SK-N-SH (cell line): ENCODE results near the gene CDC42. TPM values are rescaled to one million over a fixed set of nuclear protein-coding genes. Genes with fewer than 3 reads are reported as not detected.

Experiments
- CTCF ChIA-PET: fragments of 300-600, 350-600 bp; formaldehyde crosslinking; extraction: SDS; loops from one replicate; lab custom pipeline; 2021; lab: Yijun Ruan, JAX
- POLR2A ChIA-PET: fragments of 350-600 bp; sonication (Branson Sonifier 250); formaldehyde crosslinking; extraction: SDS; loops from one replicate; lab custom pipeline; 2020; ENCODE audit warnings: antibody characterized with exemption, inconsistent platforms; lab: Yijun Ruan, JAX
- DNase-seq: peaks from one replicate; pipeline ENCODE4 v3.0.0; 2012
- H2AFZ ChIP-seq: fragments of 200-600 bp; sonication (generic); 2 replicates; pipeline ENCODE4 v1.8.1; 2016; ENCODE audit warnings: antibody characterized with exemption, mild to moderate bottlenecking, low read depth
- H3F3A ChIP-seq: fragments of 200-600 bp; sonication (generic); replicated peaks from 2 replicates; pipeline ENCODE3; 2016; ENCODE audit warnings: antibody characterized with exemption, mild to moderate bottlenecking; ENCODE audit not compliant: insufficient read depth
- H3K27ac ChIP-seq, 2 experiments: fragments of 200-500 bp in 1 of 2; fragments of 200-600 bp in 1 of 2; sonication (Bioruptor generic) in 1 of 2; sonication (generic), shearing (Covaris generic) in 1 of 2; 2 replicates each; pipeline versions ENCODE4 v1.5.1 to v1.6.1; 2014 to 2016; ENCODE audit warnings: low read depth in 2 of 2, inconsistent platforms in 1 of 2, low read length in 1 of 2, mild to moderate bottlenecking in 1 of 2, mixed read lengths in 1 of 2
- H3K27me3 ChIP-seq: fragments of 200-600 bp; sonication (generic), shearing (Covaris generic); 2 replicates; pipeline ENCODE4 v1.6.1; 2016; ENCODE audit warnings: mixed run types; ENCODE audit not compliant: insufficient read depth
- H3K36me3 ChIP-seq, 2 experiments: fragments of 200-500 bp in 1 of 2; fragments of 200-600 bp in 1 of 2; sonication (Bioruptor generic) in 1 of 2; sonication (generic) in 1 of 2; replicated peaks in 1 of 2; 2 replicates each; pipeline versions ENCODE3 to v1.5.1; 2014 to 2016; ENCODE audit warnings: low read length in 1 of 2, mild to moderate bottlenecking in 1 of 2; ENCODE audit not compliant: insufficient read depth in 2 of 2, control insufficient read depth in 1 of 2
- H3K4me1 ChIP-seq, 2 experiments: fragments of 200-500 bp in 1 of 2; fragments of 200-600 bp in 1 of 2; sonication (Bioruptor generic) in 1 of 2; sonication (generic), shearing (Covaris generic) in 1 of 2; 2 replicates each; pipeline versions ENCODE4 v1.5.1 to v1.6.1; 2014 to 2016; ENCODE audit warnings: low read depth in 1 of 2, low read length in 1 of 2, mixed run types in 1 of 2; ENCODE audit not compliant: insufficient read depth in 2 of 2, control insufficient read depth in 1 of 2
- H3K4me2 ChIP-seq: fragments of 200-600 bp; sonication (generic), shearing (Covaris generic); 2 replicates; pipeline ENCODE4 v1.6.1; 2017; ENCODE audit warnings: mixed run types
- H3K4me3 ChIP-seq, 2 experiments: fragments of 200-500 bp in 1 of 2; fragments of 200-600 bp in 1 of 2; sonication (Bioruptor generic) in 1 of 2; sonication (generic), shearing (Covaris generic) in 1 of 2; 2 replicates each; pipeline versions ENCODE4 v1.5.1 to v1.8.1; 2014 to 2016; ENCODE audit warnings: low read depth in 2 of 2, inconsistent platforms in 1 of 2, low read length in 1 of 2, mild to moderate bottlenecking in 1 of 2, mixed read lengths in 1 of 2, moderate library complexity in 1 of 2
- H3K79me2 ChIP-seq: fragments of 200-600 bp; sonication (generic); 2 replicates; pipeline ENCODE4 v1.8.1; 2017; ENCODE audit warnings: mild to moderate bottlenecking; ENCODE audit not compliant: insufficient read depth
- H3K9ac ChIP-seq: fragments of 200-600 bp; sonication (generic); 2 replicates; pipeline ENCODE4 v1.6.1; 2017; ENCODE audit warnings: mixed run types
- H3K9me2 ChIP-seq: fragments of 200-600 bp; sonication (generic); 2 replicates; pipeline ENCODE4 v1.6.1; 2017; ENCODE audit warnings: mixed run types
- H3K9me3 ChIP-seq: fragments of 200-600 bp; sonication (generic); 2 replicates; pipeline ENCODE4 v1.6.1; 2017; ENCODE audit warnings: mixed run types, mild to moderate bottlenecking, moderate library complexity
- H4K20me1 ChIP-seq: fragments of 200-600 bp; sonication (generic); 2 replicates; pipeline ENCODE4 v1.6.1; 2017; ENCODE audit warnings: mild to moderate bottlenecking, mixed run types; ENCODE audit not compliant: insufficient read depth
- ELF1 ChIP-seq: IDR thresholded peaks from 2 replicates; pipeline ENCODE4 v1.4.0; 2012
- EP300 ChIP-seq, 2 experiments: IDR thresholded peaks; 2 replicates each; pipeline versions ENCODE4 v1.4.0 to v1.6.1; 2012; ENCODE audit warnings: borderline replicate concordance in 1 of 2, low read depth in 1 of 2, low read length in 1 of 2
- EZH2phosphoT487 ChIP-seq: fragments of 200-600 bp; sonication (generic); IDR thresholded peaks from 2 replicates; pipeline ENCODE4 v1.6.1; 2017; ENCODE audit warnings: low read depth, mixed run types, mild to moderate bottlenecking, antibody characterized with exemption, moderate library complexity, borderline replicate concordance
- GATA2 ChIP-seq: sonication (generic); formaldehyde crosslinking; IDR thresholded peaks from 2 replicates; pipeline ENCODE4 v1.5.0; 2020; ENCODE audit warnings: mild to moderate bottlenecking, missing genetic modification reagents
- IRF3 ChIP-seq: fragments of 150-350 bp; IDR thresholded peaks from 2 replicates; pipeline ENCODE4 v1.6.1; 2016; ENCODE audit warnings: mild to moderate bottlenecking, low read depth, low read length
- NFIC ChIP-seq: IDR thresholded peaks from 2 replicates; pipeline ENCODE4 v1.4.0; 2012; ENCODE audit warnings: borderline replicate concordance
- RAD21 ChIP-seq: IDR thresholded peaks from 2 replicates; pipeline ENCODE4 v1.6.1; 2012; ENCODE audit warnings: mild to moderate bottlenecking, low read length
- RCOR1 ChIP-seq: fragments of 150-350 bp; IDR thresholded peaks from 2 replicates; pipeline ENCODE4 v1.6.1; 2017; ENCODE audit warnings: antibody characterized with exemption, low read length
- REST ChIP-seq: IDR thresholded peaks from 2 replicates; pipeline ENCODE4 v1.6.1; 2012; ENCODE audit warnings: mild to moderate bottlenecking, low read depth, low read length, moderate library complexity
- ZBTB33 ChIP-seq: IDR thresholded peaks from 2 replicates; pipeline ENCODE4 v1.4.0; 2012; ENCODE audit warnings: low read depth, borderline replicate concordance
- WGBS: methylation state at CpG from one replicate; pipeline ENCODE4 v1.1.6; 2017; ENCODE audit warnings: low lambda C conversion rate; 5-methylcytosine and 5-hydroxymethylcytosine counted together
- polyA plus RNA-seq, 3 experiments: library from polyadenylated mRNA; depleted of rRNA; stranded (reverse); fragments of >200 nt; gene quantifications; 2 replicates each; pipeline ENCODE4 v1.2.3, GENCODE V29; 2012

The CDC42 gene
- polyA plus RNA-seq, 1 of the 3 experiments (the other 2 are of a cell fraction), result 113 TPM

DNA sequence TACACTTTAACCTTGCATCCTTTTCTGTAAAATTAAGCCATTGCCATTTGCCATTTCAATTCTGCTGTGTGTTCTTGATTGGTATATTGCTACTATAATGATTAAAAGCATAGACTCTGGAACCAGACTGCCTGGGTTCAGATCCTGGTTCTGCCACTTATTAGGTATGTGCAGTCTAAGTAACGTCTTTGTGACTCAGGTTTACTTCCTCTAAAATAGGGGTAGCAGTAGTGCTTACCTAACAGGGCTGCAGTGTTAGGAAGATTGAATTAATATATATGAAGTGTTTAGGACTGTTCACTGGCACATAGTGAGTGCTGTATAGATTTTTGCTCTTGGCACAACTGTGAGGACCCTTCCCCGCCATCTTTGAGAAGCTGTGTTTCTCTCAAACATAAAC lies 4.4 kb downstream of the CDC42 start:
- no peak for TF ChIP-seq EZH2phosphoT487
- no peak for TF ChIP-seq RCOR1
- TF ChIP-seq ELF1, result no peak
- no peak for TF ChIP-seq EP300 (IDR thresholded peaks at IDR 0.05; ENCODE audit: borderline replicate concordance in 1 of 2, low read depth in 1 of 2, low read length in 1 of 2)
- no peak for TF ChIP-seq RAD21
- TF ChIP-seq IRF3, result no peak
- no peak for TF ChIP-seq NFIC
- no peak for TF ChIP-seq REST
- TF ChIP-seq GATA2 (CRISPR knock-in tag), result no peak
- no peak for TF ChIP-seq ZBTB33
- TF ChIP-seq, all 33 proteins: peak for 0
- POLR2A ChIA-PET, result no interaction called here

More for the DNA sequence above, 4.4 kb downstream of the CDC42 start:
- peaks cover 2 to 44% of the 10 kb centered on the region in 2 experiments for H3K36me3 ChIP-seq
- no peaks in the 10 kb centered on the region for H3K9me2 ChIP-seq
- H3K4me1 ChIP-seq, result peaks cover 5 to 10% of the 10 kb centered on the region in 2 experiments; a peak in 3 of 4 replicates
- peaks cover 92% of the 10 kb centered on the region for H3K79me2 ChIP-seq
- DNase-seq, result no peak
- no peak overlapping the region for H3K4me3 ChIP-seq
- H3K9me3 ChIP-seq, result no peaks in the 10 kb centered on the region
- peak overlapping the region in 1 of 2 experiments; percentile 8; a peak in 1 of 4 replicates for H3K27ac ChIP-seq
- H3K9ac ChIP-seq, result no peak overlapping the region
- H3F3A ChIP-seq, result peaks cover 26% of the 10 kb centered on the region
- CTCF ChIA-PET, result interaction anchor here (1.0 kb wide), 1 partner anchor 360 kb away, joined by 5 read pairs; no protein-coding TSS in a partner anchor
- H3K4me2 ChIP-seq, result no peak overlapping the region
- H4K20me1 ChIP-seq, result peaks cover 86% of the 10 kb centered on the region
- no peak overlapping the region for H2AFZ ChIP-seq
- 85% methylated on average over 2 of the region's 2 CpGs for WGBS
- H3K27me3 ChIP-seq, result no peaks in the 10 kb centered on the region
